GM21723 (cell line): Measurements from ENCODE around the gene MSI2.

ENCODE experiments used
- ATAC-seq: cut with Tn5 transposase; IDR thresholded peaks from one replicate; pipeline ENCODE4 v1.9.1; 2021; ENCODE audit warnings: mild to moderate bottlenecking, moderate library complexity; ENCODE audit not compliant: unreplicated experiment

MSI2 gene

GRCh38 chr17:57269052-57269451 is 12.7 kb downstream of the MSI2 start:
- no peak for ATAC-seq

GRCh38 chr17:57269598-57270255 is 13.4 kb downstream of the MSI2 start:
- ATAC-seq: no peak

- ATAC-seq: no peak
Observed at GRCh38 chr17:57270801-57271245, 14.5 kb downstream of the MSI2 start.

GRCh38 chr17:57271821-57272220 is 15.5 kb downstream of the MSI2 start:
- no peak for ATAC-seq

GRCh38 chr17:57273490-57273889 is 17.2 kb downstream of the MSI2 start:
- no peak for ATAC-seq

GRCh38 chr17:57274162-57274561 is 17.8 kb downstream of the MSI2 start:
- no peak for ATAC-seq

GRCh38 chr17:57275071-57275764 is 18.9 kb downstream of the MSI2 start:
- no peak for ATAC-seq

GRCh38 chr17:57276621-57277020 is 20.3 kb downstream of the MSI2 start:
- no peak for ATAC-seq

- ATAC-seq: no peak
Observed at GRCh38 chr17:57277923-57278604, 21.7 kb downstream of the MSI2 start.

GRCh38 chr17:57278740-57279387 is 22.5 kb downstream of the MSI2 start:
- no peak for ATAC-seq

GRCh38 chr17:57279432-57279831 is 23.1 kb downstream of the MSI2 start:
- no peak for ATAC-seq

- no peak for ATAC-seq
Observed at GRCh38 chr17:57281887-57282286, 25.6 kb downstream of the MSI2 start.

GRCh38 chr17:57282296-57282695 is 26.0 kb downstream of the MSI2 start:
- no peak for ATAC-seq

GRCh38 chr17:57283203-57283971 is 27.1 kb downstream of the MSI2 start:
- ATAC-seq: no peak

- peak; percentile 7 for ATAC-seq
Observed at GRCh38 chr17:57284583-57284982, 28.3 kb downstream of the MSI2 start.

GRCh38 chr17:57284984-57285646 is 28.8 kb downstream of the MSI2 start:
- ATAC-seq: peak; percentile 76

GRCh38 chr17:57285701-57286100 is 29.4 kb downstream of the MSI2 start:
- no peak for ATAC-seq

GRCh38 chr17:57286399-57287105 is 30.2 kb downstream of the MSI2 start:
- no peak for ATAC-seq

- ATAC-seq: no peak
Observed at GRCh38 chr17:57288040-57288772, 31.9 kb downstream of the MSI2 start.
